CD4-positive, alpha-beta T cell treated with Interleukin-17A for 4 hours (primary cell): Measurements from ENCODE around the gene PAFAH2.
A peak's percentile ranks its signal among the peaks of the same experiment; 100 is the strongest.

Experiments used
- DNase-seq: peaks from one replicate; pipeline ENCODE4 v3.0.0-alpha.2; 2020; ENCODE audit warnings: mixed read lengths

PAFAH2 gene

GRCh38 chr1:26029864-26030481 is 32.1 kb upstream of the PAFAH2 start:
- DNase-seq: no peak

- no peak for DNase-seq
Observed at GRCh38 chr1:26029054-26029863, 31.4 kb upstream of the PAFAH2 start.

GRCh38 chr1:26028490-26028980 is 30.7 kb upstream of the PAFAH2 start:
- DNase-seq: no peak

- no peak for DNase-seq
Observed at GRCh38 chr1:26027716-26028489, 30.0 kb upstream of the PAFAH2 start.

GRCh38 chr1:26025517-26025916 is 27.7 kb upstream of the PAFAH2 start:
- no peak for DNase-seq

GRCh38 chr1:26025060-26025459 is 27.2 kb upstream of the PAFAH2 start:
- no peak for DNase-seq

GRCh38 chr1:26023826-26024225 is 26.0 kb upstream of the PAFAH2 start:
- DNase-seq: no peak

- no peak for DNase-seq
Observed at GRCh38 chr1:26023009-26023408, 25.1 kb upstream of the PAFAH2 start.

GRCh38 chr1:26022404-26022779 is 24.5 kb upstream of the PAFAH2 start:
- no peak for DNase-seq

- no peak for DNase-seq
Observed at GRCh38 chr1:26021647-26022403, 24.0 kb upstream of the PAFAH2 start, which contains the start of gene EXTL1. EXTL1 (plus strand) TSS chr1:26021775; CDS start chr1:26022647, 872 bp downstream.

GRCh38 chr1:26020941-26021646 is 23.2 kb upstream of the PAFAH2 start:
- no peak for DNase-seq

GRCh38 chr1:26020330-26020768 is 22.5 kb upstream of the PAFAH2 start:
- no peak for DNase-seq

GRCh38 chr1:26019641-26020315 is 21.9 kb upstream of the PAFAH2 start:
- no peak for DNase-seq

- no peak for DNase-seq
Observed at GRCh38 chr1:26017606-26018005, 19.7 kb upstream of the PAFAH2 start.

- DNase-seq: peak; percentile 23
Observed at GRCh38 chr1:26016953-26017545, 19.2 kb upstream of the PAFAH2 start.

- DNase-seq: no peak
Observed at GRCh38 chr1:26016258-26016952, 18.5 kb upstream of the PAFAH2 start.

- DNase-seq: no peak
Observed at GRCh38 chr1:26015358-26015757, 17.5 kb upstream of the PAFAH2 start.

GRCh38 chr1:26014179-26014578 is 16.3 kb upstream of the PAFAH2 start:
- no peak for DNase-seq

- no peak for DNase-seq
Observed at GRCh38 chr1:26012864-26013263, 15.0 kb upstream of the PAFAH2 start.

- no peak for DNase-seq
Observed at GRCh38 chr1:26010825-26011224, 13.0 kb upstream of the PAFAH2 start.
